Skin of body (tissue), 3 donors: ENCODE data around the gene PARG. TPM values are rescaled to one million over a fixed set of nuclear protein-coding genes. Genes with fewer than 3 reads are reported as not detected.
"Not testable (repeated sequence)": the region's sequence is repeated elsewhere in the genome, so short reads cannot be mapped to it uniquely, and the experiment has no call there.

Source experiments
- DNase-seq: peaks from one replicate; lab custom pipeline; 2025; lab: John Stamatoyannopoulos, UW
- small RNA-seq: library from RNA; depleted of rRNA; stranded (forward); fragments of <200 nt; gene quantifications from one replicate; pipeline ENCODE3, GENCODE V24; 2014; ENCODE audit warnings: low replicate concordance
- total RNA-seq: library from RNA; depleted of rRNA; stranded (reverse); fragments of >200 nt; gene quantifications from one replicate; pipeline ENCODE4 v1.2.3, GENCODE V29; 2014

Gene PARG
- total RNA-seq, 1 donor from 2014 or later: 35.0 TPM

GRCh38 chr10:49830846-49831245 lies 111.0 kb downstream of the PARG start:
- no peak for DNase-seq

- DNase-seq: no peak
Observed at GRCh38 chr10:49830016-49830415, 111.8 kb downstream of the PARG start.

DNA sequence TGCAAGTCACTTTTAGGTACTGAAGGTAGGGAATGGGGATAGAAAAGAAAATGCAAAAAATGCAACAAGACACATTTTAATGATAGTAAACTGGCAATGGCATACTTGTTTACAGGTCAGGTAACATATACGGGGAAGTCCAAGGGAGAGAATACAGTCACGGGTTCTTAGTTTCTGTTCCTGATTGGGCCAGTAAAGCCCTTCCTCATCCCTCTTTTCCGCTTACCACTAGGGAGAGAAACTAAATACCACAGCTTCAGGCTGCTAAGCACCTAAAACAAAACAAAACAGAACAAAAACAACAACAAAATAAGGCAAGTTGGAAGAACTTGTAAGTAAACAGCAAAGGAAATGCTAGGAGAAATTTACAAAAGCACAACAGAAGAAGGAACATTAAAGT lies 114.5 kb downstream of the PARG start:
- DNase-seq: no peak

- no peak for DNase-seq
Observed at GRCh38 chr10:49819234-49819958, 122.4 kb downstream of the PARG start.

- DNase-seq: no peak
Observed at GRCh38 chr10:49817845-49818244, 124.0 kb downstream of the PARG start.

DNA sequence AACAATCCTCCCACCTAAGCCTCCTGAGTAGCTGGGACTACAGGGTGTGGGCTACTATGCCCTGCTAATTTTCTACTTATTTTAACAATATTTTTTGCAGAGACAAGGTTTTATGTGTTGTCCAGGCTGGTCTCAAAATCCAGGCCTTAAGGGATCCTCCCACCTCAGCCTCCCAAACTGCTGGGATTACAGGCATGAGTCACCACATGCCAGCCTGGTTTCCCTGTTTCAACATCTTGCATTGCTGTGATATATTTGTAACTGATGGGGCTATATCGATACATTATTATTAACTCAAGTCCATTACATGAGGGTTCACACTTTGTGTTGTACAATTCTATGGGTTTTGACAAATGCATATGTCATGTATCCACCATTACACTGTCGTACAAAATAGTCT lies 137.8 kb downstream of the PARG start:
- DNase-seq: no peak

- DNase-seq: no peak
Observed at GRCh38 chr10:49798275-49798674, 143.6 kb downstream of the PARG start.

GRCh38 chr10:49791100-49791499 lies 150.7 kb downstream of the PARG start:
- DNase-seq: no peak

GRCh38 chr10:49784681-49785080 lies 157.1 kb downstream of the PARG start:
- DNase-seq: no peak

GRCh38 chr10:49783645-49784044 lies 158.2 kb downstream of the PARG start:
- DNase-seq: no peak

GRCh38 chr10:49781247-49781646 lies 160.6 kb downstream of the PARG start:
- no peak for DNase-seq

GRCh38 chr10:49778197-49778596 lies 163.6 kb downstream of the PARG start:
- no peak for DNase-seq

DNA sequence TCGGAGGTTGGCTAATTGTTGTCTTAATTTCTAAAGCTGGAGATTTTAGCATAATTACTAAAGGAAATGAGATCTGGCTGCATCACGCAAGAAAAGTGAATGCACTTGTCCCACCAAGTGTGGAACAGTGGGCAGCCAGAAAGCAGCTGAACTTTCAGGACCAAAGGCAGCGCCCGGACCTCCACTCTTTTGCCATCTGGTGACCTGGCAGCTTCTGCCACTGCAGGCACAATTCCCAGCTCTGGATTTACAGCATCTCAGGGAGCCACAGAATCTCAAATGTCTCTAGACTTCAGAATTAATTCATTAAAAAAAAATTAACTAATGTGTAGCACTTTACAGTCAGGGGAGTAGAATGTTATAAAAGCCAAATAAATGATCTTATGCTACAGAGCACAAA lies 165.0 kb downstream of the PARG start:
- DNase-seq: no peak

- DNase-seq: no peak
Observed at GRCh38 chr10:49775014-49775413, 166.8 kb downstream of the PARG start.

- DNase-seq: not testable (repeated sequence)
Observed at GRCh38 chr10:49772944-49773343, 168.9 kb downstream of the PARG start.

DNA sequence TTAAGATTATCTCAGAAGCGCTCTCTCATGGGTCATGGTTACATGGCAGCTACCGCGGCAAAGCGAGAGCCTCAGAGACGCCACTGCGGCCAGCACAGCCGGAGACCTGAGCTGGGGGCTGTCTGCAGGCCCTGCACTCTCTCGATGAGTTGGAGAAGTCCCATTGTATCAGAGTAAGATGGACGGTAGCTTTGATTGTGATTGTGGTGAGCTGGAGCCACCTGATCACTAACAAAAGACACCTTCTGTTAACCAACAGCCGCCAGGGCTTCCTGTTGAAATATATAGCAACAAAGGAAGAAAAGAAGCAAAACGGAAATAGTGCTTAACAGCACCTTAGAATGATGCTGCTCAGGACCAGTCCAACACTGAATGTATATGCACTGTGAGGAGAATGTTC lies 170.8 kb downstream of the PARG start:
- not testable (repeated sequence) for DNase-seq

DNA sequence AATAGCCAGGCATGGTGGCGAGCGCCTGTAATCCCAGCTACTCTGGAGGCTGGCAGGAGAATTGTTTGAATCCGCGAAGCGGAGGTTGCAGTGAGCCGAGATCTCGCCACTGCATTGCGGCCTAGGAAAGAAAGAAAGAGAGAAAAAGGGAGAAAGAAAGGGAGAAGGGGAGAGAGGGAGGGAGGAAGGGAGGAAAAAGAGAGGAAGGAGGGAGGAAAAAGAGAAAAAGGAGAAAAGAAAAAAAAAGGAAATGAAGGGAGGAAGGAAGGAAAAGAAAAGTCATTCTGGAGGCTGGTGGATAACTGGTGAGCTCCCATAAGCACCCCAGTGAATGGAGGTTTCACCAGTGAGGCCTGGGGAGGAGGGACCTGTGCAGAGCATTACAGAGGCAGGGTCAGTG lies 172.1 kb downstream of the PARG start:
- no peak for DNase-seq

DNA sequence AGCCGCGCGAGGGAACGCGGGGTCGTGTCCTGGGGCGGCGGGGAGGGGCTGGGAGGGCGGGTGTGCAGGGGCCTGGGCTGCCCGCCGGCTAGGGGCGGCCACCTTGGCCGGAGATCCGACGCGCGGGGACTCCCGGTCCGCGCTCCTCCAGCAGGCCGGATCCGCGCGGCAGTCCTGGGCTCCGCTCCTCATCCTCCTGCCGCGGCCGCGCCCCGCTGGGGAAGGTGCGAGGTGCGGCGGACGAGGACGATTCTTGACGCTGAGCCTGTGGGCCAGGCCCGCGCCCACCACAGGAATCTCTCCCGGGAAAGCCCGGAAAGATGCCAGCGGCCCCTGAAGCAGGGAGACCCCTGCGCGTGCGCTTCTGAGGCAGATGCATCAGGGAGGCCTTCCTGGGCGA lies 173.1 kb downstream of the PARG start:
- no peak for DNase-seq

DNA sequence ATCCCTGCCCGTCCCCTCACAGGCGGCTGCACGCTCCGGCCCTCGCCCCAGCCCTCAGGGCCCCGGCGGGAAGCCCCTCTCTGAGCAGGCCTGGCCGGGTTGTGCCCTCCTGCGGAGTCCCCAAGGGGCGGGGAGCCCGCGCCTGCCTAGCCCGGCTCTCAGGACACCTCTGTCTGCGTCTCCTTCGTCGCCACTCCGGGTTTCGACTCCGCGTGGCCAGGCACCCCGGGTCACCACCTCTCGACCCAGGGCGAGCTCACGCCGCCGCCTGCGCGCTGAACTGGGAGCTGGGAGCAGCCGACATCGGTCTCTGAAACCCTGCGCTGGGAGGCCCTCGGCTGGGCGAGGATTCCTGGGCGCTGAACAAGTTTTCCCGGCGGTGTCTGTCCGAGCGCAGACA lies 173.5 kb downstream of the PARG start:
- DNase-seq: no peak

Small RNA genes within 50 kb of the gene (small RNA-seq; reads per million reads assigned to genes)
- gene RNA5SP317: not detected
- not detected for gene SNORA74C-2

Other genes starting within 250 kb of the PARG start
- 0.89 TPM for gene OGDHL, start 179.7 kb downstream of the PARG start, total RNA-seq
- gene TIMM23B, start within 50 bp of the PARG start, total RNA-seq: 19.6 TPM
- gene AGAP6, start 46.4 kb upstream of the PARG start, total RNA-seq: 6.7 TPM
- gene WASHC2A, start 125.9 kb upstream of the PARG start, total RNA-seq: 28.2 TPM